Measurements from ENCODE around the gene LRRN2.

- no peak for TF ChIP-seq REST (IDR thresholded peaks at IDR 0.05; ENCODE audit: insufficient read depth in 1 of 2, low read depth in 2 of 2, low read length in 2 of 2)
- TF ChIP-seq POLR2AphosphoS5 (IDR thresholded peaks at IDR 0.05; ENCODE audit: low read depth, low read length) = no peak
- TF ChIP-seq SIN3A (IDR thresholded peaks at IDR 0.05; ENCODE audit: borderline replicate concordance, insufficient read depth, low read length) = no peak
Measured at GRCh38 chr1:204688776-204689175, 3.2 kb upstream of the LRRN2 start.

Measured in PFSK-1 (cell line).